Mesenchymal stem cell (in vitro differentiated cells and primary cell): Measurements from ENCODE around the gene RIPPLY1.

Experiments
- DNase-seq: peaks from one replicate; pipeline ENCODE4 v3.0.0-alpha.2; 2013
- H2AFZ ChIP-seq: one replicate; pipeline ENCODE4 v1.6.1; 2013; ENCODE audit warnings: low read depth, mild to moderate bottlenecking, control low read depth, inconsistent platforms, low read length, moderate library complexity
- H2AK5ac ChIP-seq: 2 replicates; pipeline ENCODE4 v1.6.1; 2013; ENCODE audit warnings: low read length, moderate library complexity, mild to moderate bottlenecking, inconsistent platforms; ENCODE audit not compliant: severe bottlenecking
- H2BK120ac ChIP-seq: one replicate; pipeline ENCODE4 v1.6.1; 2013; ENCODE audit warnings: low read depth, mild to moderate bottlenecking, inconsistent platforms, low read length, moderate library complexity
- H2BK12ac ChIP-seq, 2 experiments: one replicate each; pipeline ENCODE4 v1.6.1; 2013; ENCODE audit warnings: inconsistent platforms in 2 of 2, low read length in 2 of 2, mild to moderate bottlenecking in 2 of 2, moderate library complexity in 2 of 2, control low read depth in 1 of 2
- H2BK15ac ChIP-seq: one replicate; pipeline ENCODE4 v1.6.1; 2013; ENCODE audit warnings: mild to moderate bottlenecking, low read depth, inconsistent platforms; ENCODE audit not compliant: poor library complexity, severe bottlenecking
- H2BK5ac ChIP-seq: 2 replicates; pipeline ENCODE4 v1.6.1; 2013; ENCODE audit warnings: low read depth, mild to moderate bottlenecking, low read length, control low read depth, inconsistent platforms; ENCODE audit not compliant: poor library complexity, severe bottlenecking
- H3K14ac ChIP-seq, 2 experiments: one replicate each; pipeline ENCODE4 v1.6.1; 2013; ENCODE audit warnings: inconsistent platforms in 2 of 2, low read length in 2 of 2, control low read depth in 1 of 2, mild to moderate bottlenecking in 1 of 2, moderate library complexity in 1 of 2
- H3K18ac ChIP-seq, 2 experiments: one replicate each; pipeline ENCODE4 v1.6.1; 2013; ENCODE audit warnings: inconsistent platforms in 2 of 2, low read length in 2 of 2, control low read depth in 1 of 2, low read depth in 1 of 2, mild to moderate bottlenecking in 1 of 2
- H3K23ac ChIP-seq, 2 experiments: one replicate each; pipeline ENCODE4 v1.6.1; 2013; ENCODE audit warnings: inconsistent platforms in 2 of 2, low read length in 2 of 2, mild to moderate bottlenecking in 2 of 2, moderate library complexity in 2 of 2, control low read depth in 1 of 2
- H3K27ac ChIP-seq: 2 replicates; pipeline ENCODE4 v1.5.1; 2013; ENCODE audit warnings: mild to moderate bottlenecking, moderate library complexity, low read length, control low read depth, inconsistent platforms; ENCODE audit not compliant: poor library complexity, severe bottlenecking
- H3K27me3 ChIP-seq, 2 experiments: 2 replicates each; pipeline versions ENCODE4 v1.6.1 to v1.7.0; 2013; ENCODE audit warnings: low read length in 2 of 2, mild to moderate bottlenecking in 2 of 2, moderate library complexity in 2 of 2, control low read depth in 1 of 2, inconsistent platforms in 1 of 2; ENCODE audit not compliant: control insufficient read depth in 1 of 2, insufficient read depth in 1 of 2
- H3K36me3 ChIP-seq, 2 experiments: 2 replicates each; pipeline versions ENCODE4 v1.6.1 to v1.7.0; 2013; ENCODE audit warnings: low read length in 2 of 2, control low read depth in 1 of 2, inconsistent platforms in 1 of 2, low read depth in 1 of 2, mild to moderate bottlenecking in 1 of 2; ENCODE audit not compliant: insufficient read depth in 2 of 2, control insufficient read depth in 1 of 2
- H3K4ac ChIP-seq, 2 experiments: one replicate each; pipeline ENCODE4 v1.6.1; 2013; ENCODE audit warnings: inconsistent platforms in 2 of 2, low read length in 2 of 2, mild to moderate bottlenecking in 2 of 2, moderate library complexity in 2 of 2, control low read depth in 1 of 2, low read depth in 1 of 2
- H3K4me1 ChIP-seq: 2 replicates; pipeline ENCODE4 v1.6.1; 2013; ENCODE audit warnings: low read depth, low read length, control low read depth; ENCODE audit not compliant: control insufficient read depth, insufficient read depth
- H3K4me2 ChIP-seq: 2 replicates; pipeline ENCODE4 v1.6.1; 2013; ENCODE audit warnings: low read length, mild to moderate bottlenecking, inconsistent platforms; ENCODE audit not compliant: poor library complexity, severe bottlenecking
- H3K4me3 ChIP-seq, 2 experiments: 2 replicates each; pipeline versions ENCODE4 v1.5.1 to v1.7.0; 2013; ENCODE audit warnings: low read length in 2 of 2, mild to moderate bottlenecking in 2 of 2, control low read depth in 1 of 2, low read depth in 1 of 2; ENCODE audit not compliant: insufficient read depth in 1 of 2
- H3K79me1 ChIP-seq: replicated peaks from 2 replicates; pipeline ENCODE4 v1.6.1; 2013; ENCODE audit warnings: mild to moderate bottlenecking, control low read depth, low read length, inconsistent platforms; ENCODE audit not compliant: poor library complexity, severe bottlenecking
- H3K9ac ChIP-seq: 2 replicates; pipeline ENCODE4 v1.7.0; 2013; ENCODE audit warnings: mild to moderate bottlenecking, low read length, moderate library complexity
- H3K9me3 ChIP-seq: 2 replicates; pipeline ENCODE4 v1.7.0; 2013; ENCODE audit warnings: mild to moderate bottlenecking, low read length; ENCODE audit not compliant: control insufficient read depth
- H4K8ac ChIP-seq: one replicate; pipeline ENCODE4 v1.6.1; 2013; ENCODE audit warnings: inconsistent platforms, mild to moderate bottlenecking, low read length, moderate library complexity
- H4K91ac ChIP-seq: one replicate; pipeline ENCODE4 v1.6.1; 2013; ENCODE audit warnings: mild to moderate bottlenecking, low read length, inconsistent platforms
- WGBS: methylation state at CpG from one replicate; pipeline ENCODE4 v1.1.7; 2013; ENCODE audit warnings: mixed read lengths; 5-methylcytosine and 5-hydroxymethylcytosine counted together

Gene RIPPLY1

DNA sequence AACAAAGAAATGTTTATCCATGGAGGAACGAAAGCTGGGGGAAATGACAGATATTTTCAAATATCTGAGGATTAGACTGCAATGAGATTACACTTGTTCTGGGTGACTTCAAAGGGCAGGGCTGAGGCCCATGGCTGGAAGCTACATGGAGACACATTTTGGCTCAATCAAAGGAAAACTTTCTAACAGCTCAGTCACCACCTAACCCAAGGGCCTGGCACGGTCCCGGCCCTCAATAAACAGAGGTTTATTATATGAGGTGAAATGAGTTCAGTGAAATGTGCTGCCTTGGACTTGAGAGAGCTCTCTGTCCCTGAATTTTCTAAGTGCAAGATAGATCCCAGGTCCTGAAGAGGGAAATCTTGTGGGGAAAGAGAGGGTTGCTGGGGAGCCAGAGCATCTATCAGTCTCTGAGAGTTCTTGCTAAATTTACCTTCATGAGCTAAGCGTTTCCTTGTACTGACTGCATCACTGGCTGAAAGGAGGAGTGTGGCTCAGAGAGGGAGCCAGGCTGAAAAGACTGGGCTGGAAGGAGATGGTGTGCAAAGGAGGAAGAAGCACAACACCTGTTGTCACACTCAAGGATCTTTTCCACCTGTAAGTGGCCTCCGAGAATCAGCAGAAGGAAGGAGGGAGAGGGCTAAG lies 2.0 kb upstream of the RIPPLY1 start:
- Histone ChIP-seq H3K4me2 (no peak overlapping the region), H2BK12ac (no peak overlapping the region), H3K23ac (no peak overlapping the region), H3K27ac (no peak overlapping the region), H3K4me1 (peaks cover 17% of the 10 kb centered on the region), H3K14ac (no peak overlapping the region), H2AFZ (no peak overlapping the region), H2AK5ac (peak overlapping the region; percentile 22), H3K4me3 (no peak overlapping the region), H3K9me3 (no peaks in the 10 kb centered on the region), H2BK120ac (no peak overlapping the region), H3K79me1 (no peaks in the 10 kb centered on the region), H4K91ac (no peak overlapping the region), H2BK15ac (no peak overlapping the region), H3K18ac (no peak overlapping the region), H2BK5ac (no peak overlapping the region), H3K9ac (no peak overlapping the region), H4K8ac (no peak overlapping the region), H3K27me3 (peaks cover 0 to 75% of the 10 kb centered on the region in 2 experiments), H3K4ac (no peak overlapping the region), H3K36me3 (no peaks in the 10 kb centered on the region)
- 91% methylated on average over 4 of the region's 5 CpGs for WGBS
- no peak for DNase-seq

DNA sequence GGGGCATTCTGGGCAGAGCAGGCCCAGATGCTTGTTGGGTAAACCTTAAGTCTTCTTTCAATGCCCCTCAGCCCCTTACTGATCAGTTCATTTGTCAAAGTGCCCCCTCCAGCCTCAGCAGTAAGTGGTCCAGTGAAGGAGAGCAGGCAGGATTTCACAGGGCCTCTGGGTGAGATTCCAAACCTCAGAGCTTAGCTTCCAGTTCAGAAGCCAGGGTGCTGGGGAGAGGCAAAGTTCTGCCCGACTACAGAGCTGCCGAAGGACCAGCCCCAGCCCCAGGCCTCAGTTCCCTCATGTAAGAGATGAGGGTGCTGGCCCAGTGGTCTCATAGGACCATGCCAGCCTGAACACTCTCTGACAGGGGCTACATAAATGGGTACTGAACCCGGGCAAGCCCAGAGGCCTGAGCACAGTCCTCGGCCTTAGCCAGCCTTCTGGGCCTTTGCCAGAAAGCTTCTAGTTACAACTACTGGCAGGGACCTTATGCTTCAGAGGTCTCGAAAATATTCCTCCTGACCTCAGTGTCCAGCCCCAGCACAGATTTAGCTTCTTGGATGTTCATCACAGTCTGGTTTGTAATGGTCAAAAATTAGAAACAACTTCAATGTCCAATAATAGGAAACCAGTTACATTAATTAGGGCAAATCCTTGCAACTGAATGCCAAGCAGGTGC lies 851 bp upstream of the RIPPLY1 start:
- H3K9ac ChIP-seq: no peak overlapping the region
- H4K8ac ChIP-seq: no peak overlapping the region
- H3K23ac ChIP-seq: no peak overlapping the region
- H2BK120ac ChIP-seq: no peak overlapping the region
- no peak overlapping the region for H2AFZ ChIP-seq
- H3K18ac ChIP-seq: no peak overlapping the region
- H3K36me3 ChIP-seq: no peaks in the 10 kb centered on the region
- H2BK5ac ChIP-seq: no peak overlapping the region
- DNase-seq: no peak
- no peaks in the 10 kb centered on the region for H3K9me3 ChIP-seq
- no peak overlapping the region for H3K14ac ChIP-seq
- no peak overlapping the region for H2AK5ac ChIP-seq
- H3K27me3 ChIP-seq: peaks cover 0 to 73% of the 10 kb centered on the region in 2 experiments
- peaks cover 17% of the 10 kb centered on the region for H3K4me1 ChIP-seq
- H3K79me1 ChIP-seq: no peaks in the 10 kb centered on the region
- no peak overlapping the region for H3K4me3 ChIP-seq
- H3K4ac ChIP-seq: no peak overlapping the region
- no peak overlapping the region for H3K4me2 ChIP-seq
- no peak overlapping the region for H2BK12ac ChIP-seq
- H4K91ac ChIP-seq: no peak overlapping the region
- no peak overlapping the region for H2BK15ac ChIP-seq
- no peak overlapping the region for H3K27ac ChIP-seq
- 93% methylated on average over 4 of the region's 5 CpGs for WGBS

DNA sequence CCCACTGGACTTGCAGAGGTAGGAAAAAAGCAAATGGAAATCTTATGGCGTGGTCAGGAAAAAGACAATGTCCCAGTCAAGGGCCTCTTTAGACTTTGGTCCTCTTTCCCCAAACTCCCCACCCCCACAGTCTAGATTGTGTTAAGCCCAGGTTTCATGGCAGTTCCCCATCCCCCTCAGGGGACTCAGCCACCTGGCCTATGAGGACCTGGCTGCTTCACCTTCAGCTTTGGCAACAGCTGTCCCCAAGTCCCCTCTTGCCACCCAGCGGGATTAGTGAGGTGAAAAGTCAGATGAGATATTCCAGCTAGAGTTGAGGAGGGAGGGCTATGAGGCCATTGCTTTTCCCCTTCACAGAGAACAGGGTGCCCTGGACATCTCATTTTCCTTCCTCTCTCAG lies 457 bp downstream of the RIPPLY1 start:
- H3K4me2 ChIP-seq: no peak overlapping the region
- DNase-seq: no peak
- H2BK120ac ChIP-seq: no peak overlapping the region
- no peak overlapping the region for H2AK5ac ChIP-seq
- no peak overlapping the region for H3K23ac ChIP-seq
- H4K91ac ChIP-seq: no peak overlapping the region
- no peak overlapping the region for H3K14ac ChIP-seq
- H3K4me3 ChIP-seq: no peak overlapping the region
- H2BK12ac ChIP-seq: no peak overlapping the region
- no peak overlapping the region for H2BK5ac ChIP-seq
- H3K9ac ChIP-seq: no peak overlapping the region
- no peaks in the 10 kb centered on the region for H3K79me1 ChIP-seq
- H3K27me3 ChIP-seq: peaks cover 0 to 73% of the 10 kb centered on the region in 2 experiments
- H3K4ac ChIP-seq: no peak overlapping the region
- H3K4me1 ChIP-seq: peaks cover 17% of the 10 kb centered on the region
- no peaks in the 10 kb centered on the region for H3K9me3 ChIP-seq
- no peak overlapping the region for H3K27ac ChIP-seq
- H2AFZ ChIP-seq: no peak overlapping the region
- no peaks in the 10 kb centered on the region for H3K36me3 ChIP-seq
- H3K18ac ChIP-seq: no peak overlapping the region
- no peak overlapping the region for H2BK15ac ChIP-seq
- WGBS: 100% methylated on average over 1 of the region's 2 CpGs
- H4K8ac ChIP-seq: no peak overlapping the region

DNA sequence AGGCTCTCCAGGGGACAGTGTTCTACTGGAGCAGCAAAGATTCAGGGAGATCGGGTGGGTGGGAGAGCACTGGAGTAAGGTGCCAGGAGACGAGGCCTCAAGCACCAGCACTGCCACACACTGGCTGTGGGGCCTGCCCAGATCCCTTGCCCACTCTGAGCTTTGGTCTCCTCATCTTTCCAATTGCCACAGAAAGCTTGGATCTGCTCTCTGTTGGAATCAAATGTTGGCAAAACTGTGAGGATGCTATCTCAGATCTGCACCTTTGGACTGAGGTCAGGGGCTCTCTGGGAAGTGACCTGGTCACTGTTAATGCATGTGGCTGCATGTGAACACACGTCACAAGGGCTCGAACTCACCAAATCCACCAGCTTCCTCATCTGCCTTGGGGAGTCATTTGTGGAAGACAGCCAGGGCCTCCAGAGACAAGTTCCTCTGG lies 1.3 kb downstream of the RIPPLY1 start:
- Histone ChIP-seq H2BK15ac (no peak overlapping the region), H4K91ac (no peak overlapping the region), H3K27ac (no peak overlapping the region), H2AFZ (no peak overlapping the region), H2BK120ac (no peak overlapping the region), H3K9me3 (no peaks in the 10 kb centered on the region), H2AK5ac (no peak overlapping the region), H3K23ac (no peak overlapping the region), H2BK5ac (no peak overlapping the region), H3K4ac (no peak overlapping the region), H3K4me2 (no peak overlapping the region), H3K18ac (no peak overlapping the region), H3K4me3 (no peak overlapping the region), H3K9ac (no peak overlapping the region), H3K14ac (no peak overlapping the region), H3K4me1 (peaks cover 17% of the 10 kb centered on the region), H3K79me1 (no peaks in the 10 kb centered on the region), H4K8ac (no peak overlapping the region), H3K27me3 (peaks cover 0 to 70% of the 10 kb centered on the region in 2 experiments), H3K36me3 (no peaks in the 10 kb centered on the region), H2BK12ac (no peak overlapping the region)
- no peak for DNase-seq
- WGBS: no CpG with 5 or more reads among the region's 4 CpGs
